Measurements from ENCODE around the gene TTBK2. TPM values are rescaled to one million over a fixed set of nuclear protein-coding genes. Genes with fewer than 3 reads are reported as not detected.

TTBK2 gene
- total RNA-seq, 1 experiment from 2014 or later, result 17.2 TPM

- no peak overlapping the region for H3K4me3 ChIP-seq (ENCODE audit: low read depth in 2 of 2, low read length in 2 of 2)
- 0 out of 2 replicates have a peak, but pooled peaks cover 11% of the 10 kb centered on the region for H3K4me1 ChIP-seq (ENCODE audit: control insufficient read depth, insufficient read depth, low read length)
- no peaks in the 10 kb centered on the region for H3K27me3 ChIP-seq (ENCODE audit: control insufficient read depth, insufficient read depth, low read length)
- intact Hi-C loops (cut with micrococcal nuclease; ENCODE audit: unreplicated experiment) (no loop called here), in situ Hi-C loops (cut with HindIII; ENCODE audit: low pct_unique_long_range_greater_than_20kb, low sequenced_read_pairs) (no loop called here)
- no peaks in the 10 kb centered on the region for H3K9me3 ChIP-seq (ENCODE audit: control insufficient read depth, insufficient read depth, low read depth, low read length)
- TF ChIP-seq CTCF (IDR thresholded peaks at IDR 0.05) (no peak), SIN3A (IDR thresholded peaks at IDR 0.05; ENCODE audit: borderline replicate concordance, insufficient read depth, low read depth, low read length) (no peak), TCF7L2 (IDR thresholded peaks at IDR 0.05; ENCODE audit: low read depth, low read length) (no peak), REST (IDR thresholded peaks at IDR 0.05; ENCODE audit: insufficient read depth in 1 of 2, low read depth in 2 of 2, low read length in 1 of 2) (no peak), POLR2AphosphoS5 (IDR thresholded peaks at IDR 0.05; ENCODE audit: low read depth, low read length) (0 out of 2 replicates have a peak, but pooled peaks have one; percentile 29)
- no peak overlapping the region for H3K27ac ChIP-seq (ENCODE audit: low read length)
- POLR2A ChIA-PET, result interaction anchor here (0.6 kb wide), 2 partner anchors 224 to 237 kb away, joined by 3 read pairs; no protein-coding TSS in a partner anchor
- DNase-seq (ENCODE audit: low read depth, low spot score) (no peak), ATAC-seq (no peak)
- CTCF ChIA-PET, result interaction anchor here (0.7 kb wide), 1 partner anchor 495 kb away, joined by 5 read pairs; no protein-coding TSS in a partner anchor
- H3K36me3 ChIP-seq (ENCODE audit: control insufficient read depth, insufficient read depth, low read length), result peaks cover 2% of the 10 kb centered on the region
- no TSS peak for BruUV-seq (replicated peaks)
Observed at GRCh38 chr15:42733027-42733426, 187.6 kb downstream of the TTBK2 start.

DNA sequence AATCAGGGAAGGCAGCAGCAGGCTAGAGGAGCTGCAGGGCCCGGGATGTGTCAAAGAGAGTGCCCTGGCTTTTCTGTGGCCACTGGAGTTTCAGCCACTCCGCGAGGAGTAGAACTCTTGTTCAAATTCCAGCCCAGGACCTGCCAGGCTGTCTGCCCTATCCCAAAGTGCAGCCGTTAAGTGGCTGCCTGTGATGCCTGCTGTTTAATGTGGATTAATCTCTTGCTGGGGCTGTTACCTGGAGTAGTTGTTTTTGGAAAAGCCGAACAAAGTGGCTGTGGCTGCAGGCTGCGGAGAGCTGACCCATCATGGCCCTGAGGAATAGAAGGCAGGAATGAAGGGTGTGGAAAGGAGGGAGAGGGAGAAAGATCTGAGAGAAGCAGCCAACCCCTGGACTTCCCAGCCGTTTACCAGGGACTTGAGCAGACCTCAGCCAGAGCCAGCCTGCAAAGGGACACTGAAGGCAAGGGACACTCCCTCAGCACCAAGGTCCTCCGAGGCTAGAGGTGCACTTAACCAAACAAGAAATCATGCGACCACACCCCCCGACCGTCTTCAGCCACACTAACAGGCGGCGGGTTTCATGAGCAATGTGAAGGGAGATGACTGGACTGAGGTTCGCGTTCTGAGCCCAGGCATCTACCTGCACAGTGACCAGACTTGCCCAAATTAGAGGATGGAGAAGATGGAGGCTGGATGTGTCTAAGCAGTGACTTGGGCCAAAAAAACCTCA lies 188.3 kb downstream of the TTBK2 start:
- Histone ChIP-seq H3K27me3 (ENCODE audit: control insufficient read depth, insufficient read depth, low read length) (no peaks in the 10 kb centered on the region), H3K4me1 (ENCODE audit: control insufficient read depth, insufficient read depth, low read length) (0 out of 2 replicates have a peak, but pooled peaks cover 11% of the 10 kb centered on the region), H3K36me3 (ENCODE audit: control insufficient read depth, insufficient read depth, low read length) (peaks cover 2% of the 10 kb centered on the region), H3K4me3 (ENCODE audit: low read depth in 2 of 2, low read length in 2 of 2) (no peak overlapping the region), H3K9me3 (ENCODE audit: control insufficient read depth, insufficient read depth, low read depth, low read length) (no peaks in the 10 kb centered on the region), H3K27ac (ENCODE audit: low read length) (no peak overlapping the region)
- DNase-seq (ENCODE audit: low read depth, low spot score) (no peak), ATAC-seq (no peak)
- in situ Hi-C loops (cut with HindIII; ENCODE audit: low pct_unique_long_range_greater_than_20kb, low sequenced_read_pairs), result no loop called here
- BruUV-seq (replicated peaks), result no TSS peak
- intact Hi-C loops (cut with micrococcal nuclease; ENCODE audit: unreplicated experiment), result no loop called here
- CTCF ChIA-PET, result no interaction called here
- TF ChIP-seq CTCF (IDR thresholded peaks at IDR 0.05) (no peak), REST (IDR thresholded peaks at IDR 0.05; ENCODE audit: insufficient read depth in 1 of 2, low read depth in 2 of 2, low read length in 1 of 2) (no peak), TCF7L2 (IDR thresholded peaks at IDR 0.05; ENCODE audit: low read depth, low read length) (no peak), SIN3A (IDR thresholded peaks at IDR 0.05; ENCODE audit: borderline replicate concordance, insufficient read depth, low read depth, low read length) (no peak), POLR2AphosphoS5 (IDR thresholded peaks at IDR 0.05; ENCODE audit: low read depth, low read length) (no peak)
- POLR2A ChIA-PET, result interaction anchor here (0.6 kb wide), 1 partner anchor 236 kb away, joined by 3 read pairs; no protein-coding TSS in a partner anchor

Measured in Panc1 (cell line).